VCaP (cell line): ENCODE data around the gene ALG9.

Experiments used
- H3K27ac ChIP-seq: fragments of 450-650 bp; 2 replicates; pipeline ENCODE4 v1.5.1; 2017
- TF ChIP-seq, protein P1 (sequence below): fragments of 450-650 bp; conservative IDR thresholded peaks from 2 replicates; pipeline ENCODE4 v1.5.1; 2017; ENCODE audit warnings: mild to moderate bottlenecking, moderate library complexity

The ALG9 gene

GRCh38 chr11:111811445-111811844 lies 59.9 kb downstream of the ALG9 start:
- no peak overlapping the region for H3K27ac ChIP-seq
- TF ChIP-seq, protein P1, sequence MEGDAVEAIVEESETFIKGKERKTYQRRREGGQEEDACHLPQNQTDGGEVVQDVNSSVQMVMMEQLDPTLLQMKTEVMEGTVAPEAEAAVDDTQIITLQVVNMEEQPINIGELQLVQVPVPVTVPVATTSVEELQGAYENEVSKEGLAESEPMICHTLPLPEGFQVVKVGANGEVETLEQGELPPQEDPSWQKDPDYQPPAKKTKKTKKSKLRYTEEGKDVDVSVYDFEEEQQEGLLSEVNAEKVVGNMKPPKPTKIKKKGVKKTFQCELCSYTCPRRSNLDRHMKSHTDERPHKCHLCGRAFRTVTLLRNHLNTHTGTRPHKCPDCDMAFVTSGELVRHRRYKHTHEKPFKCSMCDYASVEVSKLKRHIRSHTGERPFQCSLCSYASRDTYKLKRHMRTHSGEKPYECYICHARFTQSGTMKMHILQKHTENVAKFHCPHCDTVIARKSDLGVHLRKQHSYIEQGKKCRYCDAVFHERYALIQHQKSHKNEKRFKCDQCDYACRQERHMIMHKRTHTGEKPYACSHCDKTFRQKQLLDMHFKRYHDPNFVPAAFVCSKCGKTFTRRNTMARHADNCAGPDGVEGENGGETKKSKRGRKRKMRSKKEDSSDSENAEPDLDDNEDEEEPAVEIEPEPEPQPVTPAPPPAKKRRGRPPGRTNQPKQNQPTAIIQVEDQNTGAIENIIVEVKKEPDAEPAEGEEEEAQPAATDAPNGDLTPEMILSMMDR, result no peak

DNA sequence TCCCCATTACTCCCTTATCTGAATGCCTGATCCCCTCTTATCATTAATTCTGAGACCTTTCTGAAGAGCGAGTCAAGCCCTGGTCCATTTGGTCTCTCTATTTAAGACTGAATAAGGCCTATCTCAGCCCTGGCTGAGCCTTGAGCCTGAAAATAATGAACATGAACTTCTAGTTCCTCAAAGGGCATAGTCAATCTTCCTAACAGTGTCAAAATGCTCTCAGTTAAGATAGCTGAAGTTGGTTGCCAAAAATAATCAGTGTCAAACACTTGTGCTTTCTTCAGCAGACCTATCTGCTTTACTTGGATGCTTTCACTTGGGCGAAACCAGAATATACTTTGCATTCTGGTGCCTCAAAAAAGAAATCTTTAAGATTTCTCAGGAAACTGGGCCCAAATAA lies 62.5 kb downstream of the ALG9 start:
- TF ChIP-seq, protein P1, result no peak
- no peak overlapping the region for H3K27ac ChIP-seq

DNA sequence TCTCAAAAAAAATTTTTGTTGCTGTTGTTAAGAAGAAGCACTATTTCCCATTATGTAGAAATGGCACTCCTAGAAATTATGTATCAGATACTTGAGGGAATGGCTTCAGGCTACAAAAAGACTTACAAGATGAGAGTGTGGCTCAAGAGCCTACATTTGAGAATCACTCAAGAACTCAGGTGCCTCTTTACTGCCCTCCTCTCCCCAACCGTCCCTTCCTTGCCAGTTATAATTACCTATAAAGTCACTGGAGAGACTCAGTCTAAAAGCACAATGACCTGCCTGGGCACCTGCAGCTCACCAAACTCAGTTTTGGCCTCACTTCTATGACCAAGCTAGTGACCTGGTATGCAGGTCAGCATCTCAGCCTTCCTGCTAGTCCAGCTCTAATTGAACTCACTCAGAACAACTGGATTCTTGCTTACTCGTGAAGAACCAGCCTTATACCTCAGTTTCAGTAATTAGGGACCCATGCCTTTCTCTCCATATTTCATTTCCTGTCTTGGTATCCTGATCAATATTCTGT lies 63.3 kb downstream of the ALG9 start:
- TF ChIP-seq, protein P1, result no peak
- no peak overlapping the region for H3K27ac ChIP-seq

GRCh38 chr11:111807076-111807475 lies 64.3 kb downstream of the ALG9 start:
- TF ChIP-seq, protein P1, result no peak
- H3K27ac ChIP-seq, result no peak overlapping the region

- no peak overlapping the region for H3K27ac ChIP-seq
- TF ChIP-seq, protein P1, result no peak
These were observed 70.2 kb downstream of the ALG9 start for GRCh38 chr11:111801135-111801534.

GRCh38 chr11:111798279-111798678 lies 73.1 kb downstream of the ALG9 start:
- no peak overlapping the region for H3K27ac ChIP-seq
- TF ChIP-seq, protein P1, result no peak

- TF ChIP-seq, protein P1, result no peak
- H3K27ac ChIP-seq, result no peak overlapping the region
These were observed 74.2 kb downstream of the ALG9 start for GRCh38 chr11:111797145-111797581.

- TF ChIP-seq, protein P1, result no peak
These were observed 74.7 kb downstream of the ALG9 start for GRCh38 chr11:111796696-111797095.

More at GRCh38 chr11:111796696-111797095, 74.7 kb downstream of the ALG9 start:
- H3K27ac ChIP-seq, result no peak overlapping the region
